GM19351 (cell line): ENCODE measurements around the gene URGCP.
A peak's percentile ranks its signal among the peaks of the same experiment; 100 is the strongest.
"Not testable (repeated sequence)": the region's sequence is repeated elsewhere in the genome, so short reads cannot be mapped to it uniquely, and the experiment has no call there.

Source experiments
- ATAC-seq: cut with Tn5 transposase; IDR thresholded peaks from one replicate; pipeline ENCODE4 v1.9.1; 2021; ENCODE audit warnings: mild to moderate bottlenecking, moderate library complexity; ENCODE audit not compliant: unreplicated experiment

Gene URGCP

GRCh38 chr7:43834463-43835251 is 71.7 kb downstream of the URGCP start:
- ATAC-seq: peak; percentile 38

GRCh38 chr7:43830917-43831316 is 75.5 kb downstream of the URGCP start:
- ATAC-seq: not testable (repeated sequence)
